ENCODE results near the gene XPNPEP2.
"Not testable (repeated sequence)": the region's sequence is repeated elsewhere in the genome, so short reads cannot be mapped to it uniquely, and the experiment has no call there.

XPNPEP2 gene

DNA sequence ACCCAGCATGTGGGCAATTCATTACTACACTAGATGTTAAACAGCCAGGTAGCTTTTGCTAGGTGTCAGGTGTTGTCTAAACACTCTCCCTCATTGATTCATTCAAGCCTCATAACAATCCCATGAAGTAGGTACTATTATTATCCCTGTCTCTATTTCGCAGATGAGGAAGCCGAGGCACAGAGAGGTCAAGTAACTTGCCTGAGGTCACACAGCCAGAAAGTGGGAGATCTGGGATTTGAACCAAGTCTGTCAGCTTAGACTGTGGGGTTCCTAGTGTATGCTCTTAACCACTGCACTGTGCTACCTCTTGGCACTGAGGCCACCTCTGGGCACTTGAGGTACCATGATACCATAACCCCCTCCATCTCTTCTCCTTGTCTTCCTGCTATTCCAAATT lies 17.4 kb upstream of the XPNPEP2 start:
- DNase-seq = no peak

DNA sequence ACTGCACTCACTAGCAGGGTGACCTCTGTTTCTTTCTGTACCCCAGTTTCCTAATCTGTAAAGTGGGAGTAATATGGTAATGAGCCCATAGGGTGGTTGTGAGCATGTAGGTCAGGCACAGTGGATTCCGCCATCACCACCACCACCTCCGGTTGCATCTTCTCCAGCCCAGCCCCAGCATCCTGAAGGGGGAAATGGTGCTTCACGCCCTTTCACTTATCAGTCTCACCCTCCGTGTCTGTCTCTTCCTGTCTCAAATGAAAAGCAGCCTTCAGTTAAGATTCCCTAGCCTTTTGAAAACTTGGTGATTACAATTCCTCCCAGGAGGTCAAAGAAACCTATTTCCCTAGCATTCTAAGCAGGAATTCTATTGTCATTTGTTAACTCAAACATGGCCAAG lies 16.9 kb upstream of the XPNPEP2 start:
- no peak for DNase-seq

DNA sequence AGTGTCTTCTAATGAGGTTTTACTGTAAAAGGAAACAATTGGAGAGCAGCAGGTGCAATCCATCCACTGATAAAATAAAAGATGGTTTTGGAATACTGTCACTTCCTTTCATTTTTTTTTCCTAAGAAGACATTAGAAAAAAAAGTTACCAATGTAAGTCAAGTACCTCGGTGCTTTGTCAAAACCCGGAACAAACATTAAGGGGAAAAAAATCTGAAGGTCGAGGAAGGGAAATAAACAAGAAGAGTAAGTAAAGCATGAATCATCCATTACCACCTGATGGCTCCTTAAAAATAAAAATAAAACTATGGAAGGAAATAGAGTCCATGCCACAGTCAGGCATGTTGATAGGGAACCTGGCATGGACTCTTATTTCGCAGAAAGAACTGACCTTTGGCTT lies 15.3 kb upstream of the XPNPEP2 start:
- DNase-seq = no peak

DNA sequence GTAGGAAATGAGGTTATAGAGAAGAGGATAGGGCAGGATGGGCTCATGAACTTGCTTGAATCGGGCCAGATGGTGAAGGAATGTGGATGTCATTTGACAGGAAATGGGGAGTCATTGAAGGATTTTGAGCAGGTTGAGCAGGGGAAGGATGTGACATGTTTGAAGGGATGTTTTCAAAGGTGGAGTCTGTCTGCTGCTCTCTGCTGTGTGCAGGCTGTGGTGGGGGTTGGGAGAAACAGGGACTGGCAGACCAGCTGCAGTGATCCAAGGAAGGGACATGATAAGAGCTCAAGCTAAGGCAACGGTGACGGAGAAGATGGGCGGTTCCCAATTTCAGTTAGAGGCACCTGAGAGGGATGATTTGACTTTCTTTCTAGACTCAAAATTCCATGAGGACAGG lies 14.0 kb upstream of the XPNPEP2 start:
- DNase-seq = no peak

DNA sequence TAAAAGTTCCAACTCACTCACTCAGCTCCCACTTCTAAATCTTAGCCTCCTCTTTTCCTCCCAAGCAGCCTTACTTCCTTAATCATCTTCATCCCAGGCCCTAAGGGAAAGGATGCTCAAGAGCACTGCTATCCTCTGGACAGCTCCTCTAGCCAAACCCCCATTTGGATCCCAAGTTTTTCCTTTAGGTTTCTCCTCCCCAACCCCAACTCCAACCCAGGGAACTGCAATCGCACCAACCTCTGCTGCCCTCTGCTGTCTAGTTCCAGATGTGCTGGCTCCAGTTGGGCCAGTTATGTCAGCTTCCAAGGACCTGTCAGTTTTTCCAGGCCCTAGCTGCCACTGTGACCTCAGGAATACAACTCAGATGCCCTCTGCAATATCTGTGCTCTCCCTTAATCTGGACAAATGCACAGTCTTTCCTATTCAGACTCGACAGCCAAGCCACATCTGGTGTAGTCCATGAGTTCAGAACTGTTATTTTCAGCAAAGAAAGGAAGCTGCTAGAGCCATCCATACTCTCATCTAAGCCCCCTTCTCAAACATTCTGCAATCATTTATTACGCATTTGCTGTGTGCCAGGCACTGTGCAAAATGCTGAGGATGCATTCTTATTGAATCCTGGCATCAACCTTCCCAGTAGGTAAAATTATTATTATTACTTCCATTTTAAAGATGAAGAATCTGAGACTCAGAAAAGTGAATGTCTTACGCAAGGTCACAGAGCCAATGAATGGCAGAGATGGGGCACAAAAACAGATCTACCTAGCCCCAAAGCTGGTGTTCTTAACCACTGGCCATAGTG lies 12.3 kb upstream of the XPNPEP2 start:
- peak; percentile 56 for DNase-seq

DNA sequence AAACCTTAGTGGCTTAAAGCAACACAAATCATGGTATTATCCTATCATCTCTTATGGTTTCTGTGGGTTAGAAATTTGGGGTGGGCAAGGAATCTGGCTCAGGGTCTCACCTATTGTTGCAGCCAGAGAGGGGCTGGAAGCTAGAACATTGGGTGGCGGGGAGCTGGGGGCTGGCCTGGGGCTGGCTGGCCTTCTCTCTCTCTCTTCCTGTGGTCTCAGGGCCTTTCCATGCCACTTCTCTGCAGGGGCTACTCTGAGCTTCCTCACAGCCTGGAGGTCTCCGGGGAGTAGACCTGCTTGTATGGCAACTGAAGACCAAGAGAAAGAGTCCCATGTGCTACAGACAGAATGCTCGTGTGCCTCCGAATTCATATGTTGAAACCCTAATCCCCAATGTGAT lies 10.7 kb upstream of the XPNPEP2 start:
- no peak for DNase-seq

DNA sequence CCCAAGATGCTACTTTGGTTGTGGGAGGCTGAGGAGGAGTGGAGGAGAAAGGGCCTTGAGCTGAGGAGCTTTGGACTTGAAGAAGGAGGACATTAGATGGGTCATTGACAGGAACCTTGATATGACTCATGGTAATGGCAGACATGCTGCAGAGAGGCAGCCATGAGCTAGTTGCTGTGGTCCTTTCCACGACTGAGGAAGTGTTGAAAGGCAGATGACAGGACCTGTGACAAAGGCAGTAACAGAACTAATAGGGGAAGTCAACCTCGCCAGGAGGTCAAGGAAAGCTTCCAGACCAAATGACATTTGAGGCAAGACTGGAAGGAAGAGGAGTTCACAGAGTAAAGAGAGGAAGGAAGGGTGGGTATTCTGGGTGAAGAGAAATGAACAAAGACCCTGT lies 7.6 kb upstream of the XPNPEP2 start:
- no peak for DNase-seq

DNA sequence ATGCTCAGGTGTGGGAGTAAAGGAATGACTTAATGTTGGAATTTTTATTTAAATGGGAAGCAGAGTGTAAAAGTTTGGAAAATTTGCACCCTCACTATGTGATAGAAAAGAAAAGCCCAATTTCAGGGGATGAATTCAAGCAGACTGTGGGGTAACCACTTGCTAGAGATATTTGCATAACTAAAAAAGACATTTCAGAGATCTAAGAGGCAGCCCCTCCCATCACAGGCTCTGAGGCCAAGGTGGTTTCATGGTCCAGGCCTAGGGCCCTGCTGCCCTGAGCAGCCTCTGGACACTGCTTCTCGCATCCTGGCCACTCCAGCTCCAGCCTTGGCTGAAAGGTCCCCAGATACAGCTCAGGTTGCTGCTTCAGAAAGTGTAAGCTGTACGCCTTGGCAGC lies 5.9 kb upstream of the XPNPEP2 start:
- no peak for DNase-seq

DNA sequence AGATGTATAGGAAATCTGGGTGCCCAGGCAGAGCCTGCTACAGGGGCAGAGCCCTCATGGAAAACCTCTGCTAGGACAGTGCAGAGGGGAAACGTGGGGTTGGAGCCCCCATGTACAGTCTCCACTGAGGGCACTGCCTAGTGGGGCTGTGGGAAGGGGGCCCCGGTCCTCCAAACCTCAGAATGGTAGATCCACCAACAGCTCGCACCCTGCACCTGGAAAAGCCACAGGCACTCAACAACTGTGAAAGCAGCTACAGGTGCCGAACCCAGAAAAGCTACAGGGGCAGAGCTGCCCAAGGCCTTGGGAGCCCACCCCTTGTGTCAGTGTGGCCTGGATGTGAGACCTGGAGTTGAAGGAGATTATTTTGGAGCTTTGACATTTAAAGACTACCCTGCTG lies 5.4 kb upstream of the XPNPEP2 start:
- DNase-seq = no peak

DNA sequence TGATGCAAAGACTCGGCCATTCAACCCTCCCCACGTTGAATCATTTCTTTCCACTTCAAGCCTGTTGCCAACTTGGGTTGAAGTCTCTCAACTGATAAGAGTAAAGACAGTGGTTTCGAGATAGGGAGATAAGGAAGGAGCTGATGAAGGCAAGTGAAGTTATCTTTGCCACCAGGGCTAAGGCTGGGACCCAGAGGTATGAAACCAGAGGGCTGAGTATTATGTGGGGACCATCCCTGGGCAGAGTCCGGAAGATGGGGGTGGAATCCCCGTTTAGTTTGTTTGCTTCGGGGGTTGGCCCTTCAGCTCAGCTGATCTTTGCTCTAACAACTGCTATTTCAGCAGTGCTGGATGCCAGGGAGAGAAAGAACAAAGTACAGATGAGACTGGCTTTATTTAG lies 2.3 kb upstream of the XPNPEP2 start:
- peak; percentile 7 for DNase-seq

DNA sequence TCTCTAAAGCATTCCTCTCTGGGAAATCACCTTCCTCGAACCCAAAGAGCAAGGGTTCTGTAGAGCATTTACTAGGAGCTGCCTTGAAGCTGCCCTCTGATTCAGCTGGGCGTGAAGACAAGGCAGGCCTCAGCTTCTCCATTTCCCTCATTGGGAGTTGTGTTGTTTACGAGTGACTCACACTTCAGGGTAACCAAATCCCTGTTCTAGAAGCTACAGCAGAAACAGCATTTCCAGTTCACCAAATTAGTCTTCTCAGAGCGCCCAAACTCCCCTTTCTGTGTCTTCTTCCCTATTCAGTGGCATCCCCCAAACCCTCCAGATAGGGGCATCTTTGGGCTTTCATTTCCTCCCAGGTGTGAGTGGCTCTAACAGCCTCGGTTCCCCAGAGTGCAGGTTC lies 863 bp upstream of the XPNPEP2 start:
- no peak for DNase-seq

DNA sequence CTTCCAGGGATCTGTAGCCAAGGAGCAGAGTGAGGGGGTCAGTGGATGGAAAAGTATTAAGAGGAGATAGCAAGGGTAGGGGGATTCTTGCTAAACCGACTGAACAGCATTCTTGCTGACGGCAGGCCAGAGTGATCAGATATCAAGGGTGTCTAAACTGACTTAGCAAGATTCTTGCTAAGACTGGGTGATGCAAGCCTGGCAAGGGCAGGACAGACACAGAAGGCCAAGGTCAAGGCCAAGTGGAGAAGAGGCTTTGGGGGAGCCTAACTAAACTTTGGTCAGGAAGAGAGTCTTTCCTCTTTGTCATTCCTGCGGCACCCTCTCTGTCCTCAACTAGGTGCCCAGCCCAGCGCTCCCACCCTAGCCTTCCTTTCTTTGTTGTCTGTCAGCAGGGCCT lies 799 bp downstream of the XPNPEP2 start:
- DNase-seq = no peak

DNA sequence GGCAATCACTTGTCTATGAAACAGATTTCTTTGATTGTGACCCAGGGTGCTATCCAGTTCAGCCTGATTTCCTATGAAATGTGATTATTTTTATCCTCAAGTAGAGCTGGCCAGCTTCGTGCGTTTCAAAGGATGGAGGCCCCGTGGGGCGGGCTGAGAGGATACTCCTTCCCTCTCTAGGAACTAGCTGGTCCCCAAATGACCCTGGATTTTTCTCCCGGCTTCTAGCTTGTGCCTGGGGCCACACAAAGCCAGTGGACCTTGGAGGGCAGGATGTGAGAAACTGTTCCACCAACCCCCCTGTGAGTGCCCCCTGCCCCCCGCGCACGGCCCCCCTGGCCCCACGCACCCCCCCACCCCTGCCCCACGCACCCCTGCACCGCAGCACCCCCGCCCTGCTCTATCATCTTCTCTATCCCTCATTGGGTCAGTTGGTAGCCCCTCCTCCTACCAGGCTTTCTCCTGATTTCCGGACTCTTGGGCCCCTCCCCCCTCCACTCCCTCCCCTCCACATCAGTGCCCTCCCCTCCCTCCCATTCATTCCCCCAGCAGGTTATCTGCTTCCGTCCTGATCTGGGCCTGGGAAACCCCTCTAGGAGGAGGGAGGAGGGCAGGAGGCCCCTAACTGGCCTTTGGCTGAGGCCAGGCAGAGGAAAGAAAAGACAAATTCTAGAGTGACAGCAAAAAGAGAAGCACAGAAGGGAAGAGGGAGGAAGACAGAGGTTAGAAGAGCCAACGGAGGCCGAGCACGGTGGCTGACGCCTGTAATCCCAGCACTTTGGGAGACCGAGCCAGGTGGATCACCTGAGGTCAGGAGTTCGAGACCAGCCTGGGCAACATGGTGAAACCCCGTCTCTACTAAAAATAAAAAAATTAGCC lies 3.3 kb downstream of the XPNPEP2 start:
- no peak for DNase-seq

DNA sequence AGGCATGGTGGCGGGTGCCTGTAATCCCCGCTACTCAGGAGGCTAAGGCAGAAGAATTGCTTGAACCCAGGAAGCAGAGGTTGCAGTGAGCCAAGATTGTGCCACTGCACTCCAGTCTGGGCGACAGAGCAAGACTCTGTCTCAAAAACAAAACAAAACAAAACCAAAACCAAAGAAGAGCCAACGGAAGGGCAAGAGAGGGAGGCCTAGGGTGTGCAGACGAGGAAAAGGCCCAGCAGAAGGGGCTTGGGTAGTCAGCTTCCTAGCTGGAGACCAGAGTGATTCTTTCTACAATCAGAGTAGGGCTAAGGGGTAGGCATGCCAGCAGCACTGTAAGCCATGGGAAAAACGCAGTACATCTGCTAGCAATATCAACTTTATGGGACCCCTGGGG lies 4.0 kb downstream of the XPNPEP2 start:
- DNase-seq = not testable (repeated sequence)

DNA sequence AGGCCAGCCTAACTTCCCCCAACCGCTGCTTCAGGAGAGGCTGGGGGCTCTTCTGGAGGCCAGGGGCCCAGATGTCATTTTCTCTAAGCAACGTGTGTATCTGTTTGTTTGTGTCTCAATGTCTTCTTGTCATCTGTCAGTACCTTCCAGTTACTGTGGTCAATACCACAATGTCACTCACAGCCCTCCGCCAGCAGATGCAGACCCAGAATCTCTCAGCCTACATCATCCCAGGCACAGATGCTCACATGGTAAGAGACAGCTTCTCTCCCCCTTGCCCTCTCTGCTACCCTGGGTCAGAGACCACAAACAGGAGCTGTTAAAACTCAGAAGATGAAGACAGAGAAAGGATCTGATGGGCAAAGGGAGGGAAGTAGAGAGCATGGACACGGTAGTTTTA lies 5.0 kb downstream of the XPNPEP2 start:
- no peak for DNase-seq

DNA sequence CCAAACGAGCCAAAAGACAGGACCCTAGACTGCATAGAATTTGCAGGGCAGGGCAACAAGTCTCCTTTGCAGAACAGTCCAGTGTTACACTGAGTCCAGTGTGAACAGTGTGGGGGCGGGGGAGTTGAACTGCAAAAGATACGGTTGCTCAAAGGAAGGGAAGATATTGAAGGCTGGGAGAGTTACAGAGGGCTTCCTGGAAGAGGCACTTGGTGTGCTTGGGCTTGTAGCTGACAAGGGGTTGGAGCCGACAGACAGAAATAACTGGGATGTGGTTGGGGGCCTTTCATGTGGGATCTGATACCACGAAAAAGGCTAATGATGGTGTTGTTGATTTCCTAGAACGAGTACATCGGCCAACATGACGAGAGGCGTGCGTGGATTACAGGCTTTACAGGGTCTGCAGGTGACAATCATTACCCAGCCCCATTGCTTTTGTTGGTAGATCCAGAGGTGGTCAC lies 6.1 kb downstream of the XPNPEP2 start:
- DNase-seq = peak; percentile 30

DNA sequence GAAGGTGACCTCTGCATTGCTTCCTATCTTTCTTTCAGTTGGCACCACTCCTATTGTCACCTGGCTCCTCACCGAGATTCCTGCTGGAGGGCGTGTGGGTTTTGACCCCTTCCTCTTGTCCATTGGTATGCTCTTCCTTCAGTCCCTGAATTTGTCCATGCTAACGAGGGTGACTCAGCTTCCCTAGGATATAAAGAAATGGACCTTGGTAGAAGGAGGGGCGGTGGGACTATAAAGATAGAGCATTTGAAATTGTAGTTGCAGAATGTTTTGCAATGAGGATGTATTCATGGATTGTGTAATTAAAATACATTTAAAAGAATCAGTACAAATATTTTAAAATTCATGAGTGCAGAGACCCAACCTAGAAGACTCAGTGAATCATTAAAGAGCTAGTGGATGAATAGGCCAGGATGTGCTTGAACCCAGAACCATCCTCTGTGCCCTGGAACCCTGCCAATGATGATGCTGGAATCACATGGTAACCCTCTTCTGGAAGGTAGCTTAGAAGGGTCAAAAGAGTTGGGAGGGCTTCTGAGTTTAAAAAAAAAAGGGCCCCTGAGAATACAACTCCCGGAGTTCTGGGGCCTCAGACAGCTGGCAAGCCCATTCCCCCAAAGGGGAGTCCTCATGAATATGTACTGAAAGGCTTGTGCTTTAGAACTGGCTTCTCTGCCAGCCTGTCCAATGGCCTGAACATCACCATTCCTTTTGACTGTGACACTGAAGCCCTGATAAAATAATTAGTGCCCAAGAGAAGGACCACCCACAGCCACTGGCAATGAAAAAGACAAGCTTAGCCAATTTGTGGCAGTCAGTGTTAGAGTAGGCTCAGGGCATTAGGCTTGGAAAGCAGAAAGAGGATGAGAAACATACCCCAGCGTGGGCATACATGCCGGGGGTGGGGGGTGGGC lies 8.0 kb downstream of the XPNPEP2 start:
- no peak for DNase-seq

DNA sequence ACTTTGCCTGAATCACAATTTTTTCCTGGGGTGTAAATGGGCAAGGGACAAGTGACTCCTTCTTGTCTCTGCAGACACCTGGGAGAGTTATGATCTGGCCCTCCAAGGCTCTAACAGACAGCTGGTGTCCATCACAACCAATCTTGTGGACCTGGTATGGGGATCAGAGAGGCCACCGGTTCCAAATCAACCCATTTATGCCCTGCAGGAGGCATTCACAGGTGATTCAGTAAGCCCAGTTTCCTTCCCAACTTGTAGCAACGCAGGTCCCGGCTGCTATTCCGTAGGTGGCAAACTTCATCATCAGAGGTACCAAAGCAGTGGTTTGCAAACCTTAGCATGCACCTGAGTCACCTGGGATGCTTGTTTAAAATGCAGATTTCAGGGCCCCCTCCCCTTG lies 8.8 kb downstream of the XPNPEP2 start:
- DNase-seq = no peak

DNA sequence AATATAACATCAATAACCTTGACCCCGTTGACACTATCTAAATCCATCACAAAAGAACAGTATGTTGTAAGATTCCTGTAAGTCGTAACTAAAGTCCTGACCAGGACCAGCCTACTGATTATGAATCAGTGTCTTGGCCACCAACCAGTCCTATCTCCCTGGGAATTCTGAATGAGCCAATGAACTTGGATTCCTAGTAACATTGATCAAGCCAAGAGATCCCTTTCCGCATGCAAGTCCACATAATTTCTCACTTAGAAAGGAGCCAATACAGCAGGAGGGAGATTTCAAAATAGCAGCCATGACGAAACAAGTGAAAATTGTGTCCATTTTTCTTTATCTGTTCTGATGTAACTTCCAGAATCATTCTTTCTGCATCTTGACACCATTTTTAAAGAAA lies 9.5 kb downstream of the XPNPEP2 start:
- no peak for DNase-seq

DNA sequence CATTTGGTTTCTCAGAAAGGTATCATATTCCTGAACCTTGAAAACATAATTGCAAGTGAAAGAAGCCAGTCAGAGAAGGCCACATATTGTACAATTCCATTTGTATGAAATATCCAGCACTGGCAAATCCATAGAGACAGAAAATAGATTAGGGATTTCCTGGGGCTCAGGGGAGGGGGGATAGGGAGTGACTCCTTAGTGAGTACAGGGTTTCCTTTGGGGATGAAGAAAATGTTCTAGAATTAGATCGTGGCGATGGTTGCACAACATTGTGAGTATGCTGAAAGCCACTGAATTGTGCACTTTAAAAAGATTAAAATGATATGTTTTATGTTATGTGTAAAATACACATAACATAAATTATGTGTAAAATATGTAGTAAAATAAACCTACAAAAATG lies 10.3 kb downstream of the XPNPEP2 start:
- no peak for DNase-seq

DNA sequence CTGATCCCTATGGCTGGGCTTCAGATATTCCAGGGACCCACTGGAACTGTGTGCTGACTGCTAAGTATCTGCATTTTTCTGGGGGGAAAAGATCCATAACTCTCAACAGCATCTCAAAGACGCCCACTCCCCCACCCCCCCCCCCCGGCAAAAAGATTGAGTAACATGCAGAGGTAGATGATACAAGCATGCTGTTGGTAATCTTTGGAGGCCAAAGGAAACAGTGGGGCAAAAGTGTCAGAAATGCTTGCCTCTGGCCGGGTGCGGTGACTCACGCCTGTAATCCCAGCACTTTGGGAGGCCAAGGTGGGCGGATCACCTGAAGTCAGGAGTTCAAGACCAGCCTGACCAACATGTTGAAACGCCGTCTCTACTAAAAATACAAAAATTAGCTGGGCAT lies 12.2 kb downstream of the XPNPEP2 start:
- DNase-seq = no peak

DNA sequence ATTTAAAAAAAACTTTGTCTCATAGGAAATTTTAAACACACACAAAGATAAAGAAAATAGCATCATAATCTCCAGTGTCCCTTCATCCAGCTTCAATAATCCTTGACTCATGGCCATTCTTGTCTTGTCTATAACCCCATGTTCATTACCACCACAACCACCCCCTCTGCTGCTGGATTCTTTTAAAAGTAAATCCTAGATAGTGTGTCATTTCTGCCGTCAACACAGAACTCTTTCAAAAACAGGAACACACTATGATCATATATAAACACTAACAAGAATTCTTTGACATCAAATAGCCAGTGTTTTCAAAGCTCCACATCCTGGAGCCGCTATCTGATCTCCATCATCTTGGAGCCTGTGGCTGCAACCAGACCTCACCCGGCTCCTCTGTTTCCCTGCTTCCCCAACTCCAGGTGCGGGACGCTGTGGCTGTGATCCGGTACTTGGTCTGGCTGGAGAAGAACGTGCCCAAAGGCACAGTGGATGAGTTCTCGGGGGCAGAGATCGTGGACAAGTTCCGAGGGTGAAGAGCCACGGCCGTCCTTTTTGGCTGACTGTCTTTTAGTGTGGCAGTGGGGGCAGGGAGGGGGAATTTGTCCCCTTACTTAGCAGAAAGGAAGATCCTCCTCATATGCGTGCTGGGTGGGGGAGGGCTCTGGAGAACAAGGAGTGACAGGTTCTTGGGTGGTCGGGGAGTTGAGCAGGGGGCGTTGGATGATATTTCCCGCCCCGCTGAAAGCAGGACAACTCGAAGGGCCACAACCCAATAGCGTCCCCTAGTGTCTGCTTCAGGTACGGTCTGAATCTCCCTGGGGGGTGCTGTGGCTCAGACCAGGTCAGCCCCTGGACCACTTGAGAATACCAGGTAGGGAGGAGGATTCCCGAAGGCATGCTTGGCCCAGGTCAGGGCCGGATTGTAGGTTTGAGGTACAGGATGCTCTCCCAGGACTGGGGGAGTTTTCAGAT lies 15.6 kb downstream of the XPNPEP2 start:
- no peak for DNase-seq
